ENCODE data around the gene MTCL1.

DNA sequence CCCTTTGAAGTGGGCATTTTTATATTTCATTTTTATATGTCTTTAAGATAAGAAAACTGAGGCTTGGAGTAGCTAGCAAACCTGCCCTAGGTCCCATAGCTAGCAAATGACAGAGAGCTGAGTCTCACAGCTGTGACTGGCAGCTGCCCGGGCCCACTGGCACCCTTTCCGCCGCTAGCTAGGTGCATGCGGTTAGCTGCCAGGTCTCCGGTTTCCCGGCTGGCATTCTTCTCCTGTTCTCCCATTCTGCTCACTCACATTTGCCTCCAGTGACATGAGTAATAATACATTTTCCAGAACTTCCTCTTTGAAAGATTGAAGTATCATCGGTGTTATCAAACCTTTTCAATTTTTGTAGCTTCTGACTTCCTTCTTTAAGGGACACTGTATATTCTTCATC is 38.7 kb downstream of the MTCL1 start:
- TF ChIP-seq, protein P1, sequence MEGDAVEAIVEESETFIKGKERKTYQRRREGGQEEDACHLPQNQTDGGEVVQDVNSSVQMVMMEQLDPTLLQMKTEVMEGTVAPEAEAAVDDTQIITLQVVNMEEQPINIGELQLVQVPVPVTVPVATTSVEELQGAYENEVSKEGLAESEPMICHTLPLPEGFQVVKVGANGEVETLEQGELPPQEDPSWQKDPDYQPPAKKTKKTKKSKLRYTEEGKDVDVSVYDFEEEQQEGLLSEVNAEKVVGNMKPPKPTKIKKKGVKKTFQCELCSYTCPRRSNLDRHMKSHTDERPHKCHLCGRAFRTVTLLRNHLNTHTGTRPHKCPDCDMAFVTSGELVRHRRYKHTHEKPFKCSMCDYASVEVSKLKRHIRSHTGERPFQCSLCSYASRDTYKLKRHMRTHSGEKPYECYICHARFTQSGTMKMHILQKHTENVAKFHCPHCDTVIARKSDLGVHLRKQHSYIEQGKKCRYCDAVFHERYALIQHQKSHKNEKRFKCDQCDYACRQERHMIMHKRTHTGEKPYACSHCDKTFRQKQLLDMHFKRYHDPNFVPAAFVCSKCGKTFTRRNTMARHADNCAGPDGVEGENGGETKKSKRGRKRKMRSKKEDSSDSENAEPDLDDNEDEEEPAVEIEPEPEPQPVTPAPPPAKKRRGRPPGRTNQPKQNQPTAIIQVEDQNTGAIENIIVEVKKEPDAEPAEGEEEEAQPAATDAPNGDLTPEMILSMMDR (IDR thresholded peaks at IDR 0.05) = no peak
- no peak for TF ChIP-seq POLR2A (IDR thresholded peaks at IDR 0.05)

Measured in heart left ventricle (tissue), 13 donors.